HG03025 (cell line): ENCODE results near the gene HERC2.

Experiments used
- ATAC-seq: cut with Tn5 transposase; IDR thresholded peaks from one replicate; pipeline ENCODE4 v1.9.1; 2021; ENCODE audit warnings: mild to moderate bottlenecking, moderate library complexity; ENCODE audit not compliant: unreplicated experiment, low FRiP score

The HERC2 gene

DNA sequence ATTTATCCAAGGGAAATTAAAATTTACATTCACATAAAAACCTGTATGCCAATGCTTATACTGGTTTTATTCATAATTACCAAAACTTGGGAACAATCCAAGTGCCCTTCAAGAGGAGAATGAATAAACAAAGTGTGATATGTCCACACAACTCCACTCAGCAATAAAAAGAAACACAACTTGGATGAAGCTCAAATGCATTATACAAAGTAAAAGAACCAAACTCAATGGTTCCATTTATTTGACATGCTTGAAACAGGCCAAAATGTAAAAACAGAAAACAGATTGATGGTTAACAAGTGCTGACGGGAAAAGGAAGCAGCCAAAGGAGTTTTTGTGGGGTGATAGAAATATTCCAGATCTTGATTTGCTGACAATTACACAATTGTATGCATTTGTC lies 246.4 kb downstream of the HERC2 start:
- no peak for ATAC-seq

DNA sequence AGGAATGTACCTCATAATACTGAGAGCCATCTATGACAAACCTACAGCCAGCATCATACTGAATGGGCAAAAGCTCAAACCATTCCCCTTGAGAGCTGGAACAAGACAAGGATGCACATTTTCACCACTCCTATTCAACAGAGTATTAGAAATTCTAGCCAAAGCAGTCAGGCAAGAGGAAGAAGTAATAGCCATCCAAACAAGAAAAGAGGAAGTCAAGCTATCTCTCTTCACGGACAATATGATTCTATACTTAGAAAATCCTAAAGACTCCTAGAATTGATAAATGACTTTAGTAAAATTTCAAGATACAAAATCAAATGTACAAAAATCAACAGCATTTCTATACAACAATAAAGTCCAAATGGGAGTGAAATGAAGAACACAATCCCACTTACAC lies 253.0 kb downstream of the HERC2 start:
- ATAC-seq: no peak

DNA sequence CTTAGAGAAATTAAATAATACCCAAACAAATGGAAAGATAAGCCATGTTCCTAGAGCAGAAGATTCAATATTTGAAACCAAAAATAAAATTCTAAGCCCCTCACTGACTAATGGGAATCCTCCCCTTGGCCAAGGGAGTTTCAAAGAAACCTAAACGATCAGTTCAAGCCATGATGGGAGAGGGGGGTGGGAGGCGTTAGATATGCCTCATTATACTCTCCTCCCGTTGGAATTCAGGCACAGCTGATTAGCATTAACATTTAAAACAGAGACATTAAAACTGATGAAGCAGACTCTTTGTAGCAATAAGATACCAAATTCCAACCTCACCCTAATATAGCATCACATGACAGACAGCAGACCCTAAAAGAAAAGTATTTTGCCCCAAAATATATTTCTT lies 255.7 kb downstream of the HERC2 start:
- no peak for ATAC-seq
